Esophagus muscularis mucosa (tissue), 3 donors: ENCODE measurements around the gene ATOX1.

ENCODE experiments used
- CTCF ChIP-seq, 3 experiments: fragments of 200-600 bp in 2 of 3; fragments of 450-650 bp in 1 of 3; sonication (generic) in 2 of 3; IDR thresholded peaks; one replicate each; pipeline ENCODE4 v1.5.1; 2017 to 2019; ENCODE audit warnings: antibody characterized with exemption in 3 of 3, mild to moderate bottlenecking in 2 of 3, moderate library complexity in 1 of 3
- POLR2A ChIP-seq: fragments of 450-650 bp; IDR thresholded peaks from one replicate; pipeline ENCODE4 v1.6.1; 2017; ENCODE audit warnings: antibody characterized with exemption, moderate library complexity, mild to moderate bottlenecking, low read depth
- POLR2AphosphoS5 ChIP-seq, 2 donors: sonication (generic); formaldehyde crosslinking; IDR thresholded peaks; one replicate each; pipeline ENCODE4 v1.6.1; 2017; ENCODE audit warnings: antibody characterized with exemption in 2 of 2

- TF ChIP-seq CTCF (IDR thresholded peaks at IDR 0.05) (no peak), POLR2AphosphoS5 (IDR thresholded peaks at IDR 0.05) (no peak), POLR2A (no peak)
Observed at GRCh38 chr5:151700820-151701219, 57.6 kb downstream of the ATOX1 start.
